Left ventricle myocardium inferior (tissue), 1 donor: ENCODE results near the gene ANKS1B. TPM values are rescaled to one million over a fixed set of nuclear protein-coding genes. Genes with fewer than 3 reads are reported as not detected.

Experiments used
- DNase-seq: peaks from one replicate; pipeline ENCODE4 v3.0.0-alpha.2; 2020
- H3K27ac ChIP-seq: fragments of 200-600 bp; replicated peaks from 2 replicates; pipeline ENCODE4 v1.8.0; 2021
- H3K27me3 ChIP-seq: fragments of 200-600 bp; 2 replicates; pipeline ENCODE4 v1.8.0; 2021; ENCODE audit warnings: low read depth
- H3K36me3 ChIP-seq: fragments of 200-600 bp; 2 replicates; pipeline ENCODE4 v1.8.0; 2021
- H3K4me1 ChIP-seq: fragments of 200-600 bp; 2 replicates; pipeline ENCODE4 v1.8.0; 2021
- H3K4me3 ChIP-seq: fragments of 200-600 bp; 2 replicates; pipeline ENCODE4 v1.8.0; 2021; ENCODE audit warnings: mild to moderate bottlenecking, moderate library complexity
- H3K9me3 ChIP-seq: fragments of 200-600 bp; replicated peaks from 2 replicates; pipeline ENCODE4 v1.8.0; 2021
- intact Hi-C: fragments of 100-400 bp; cut with micrococcal nuclease; formaldehyde crosslinking; loops from one replicate; pipeline ENCODE4 v1.11.0; 2022
- total RNA-seq: library from RNA; stranded (reverse); fragmentation: NEBNext Ultra II Directional; extraction: Animal tissue kit (Norgen Biotek cat#: 25700); gene quantifications from one replicate; pipeline ENCODE4 v1.2.1, GENCODE V29; 2021
- TF ChIP-seq, protein P1 (sequence below): fragments of 200-600 bp; IDR thresholded peaks from 2 replicates; pipeline ENCODE4 v1.8.0; 2021; ENCODE audit warnings: antibody characterized with exemption, mild to moderate bottlenecking, borderline replicate concordance
- donor health status: DM: no; HTN: yes; CAD: no; lungs with severe emphysema.

Gene ANKS1B
- total RNA-seq, 1 donor from 2014 or later = 1.6 TPM

DNA sequence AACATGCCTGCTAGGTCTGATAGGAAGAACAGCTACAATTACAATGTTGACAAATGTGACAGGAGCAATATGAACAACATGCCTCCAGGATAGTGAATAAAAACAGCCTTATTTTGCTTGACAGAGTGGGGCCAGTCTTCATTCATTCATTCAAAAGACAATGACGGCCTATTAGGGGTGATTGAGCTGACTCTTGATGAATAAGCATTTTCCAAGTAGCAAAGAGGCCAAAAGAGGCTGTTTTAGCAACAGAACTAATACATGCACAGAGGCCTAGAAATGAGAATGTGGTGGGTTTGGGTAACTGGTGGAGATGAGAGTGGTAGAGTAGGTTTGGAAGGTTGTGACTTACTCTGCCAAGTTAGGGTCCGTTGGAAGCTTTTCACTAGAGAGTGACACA, 1201.3 kb downstream of the ANKS1B start:
- H3K9me3 ChIP-seq = no peaks in the 10 kb centered on the region
- TF ChIP-seq, protein P1, sequence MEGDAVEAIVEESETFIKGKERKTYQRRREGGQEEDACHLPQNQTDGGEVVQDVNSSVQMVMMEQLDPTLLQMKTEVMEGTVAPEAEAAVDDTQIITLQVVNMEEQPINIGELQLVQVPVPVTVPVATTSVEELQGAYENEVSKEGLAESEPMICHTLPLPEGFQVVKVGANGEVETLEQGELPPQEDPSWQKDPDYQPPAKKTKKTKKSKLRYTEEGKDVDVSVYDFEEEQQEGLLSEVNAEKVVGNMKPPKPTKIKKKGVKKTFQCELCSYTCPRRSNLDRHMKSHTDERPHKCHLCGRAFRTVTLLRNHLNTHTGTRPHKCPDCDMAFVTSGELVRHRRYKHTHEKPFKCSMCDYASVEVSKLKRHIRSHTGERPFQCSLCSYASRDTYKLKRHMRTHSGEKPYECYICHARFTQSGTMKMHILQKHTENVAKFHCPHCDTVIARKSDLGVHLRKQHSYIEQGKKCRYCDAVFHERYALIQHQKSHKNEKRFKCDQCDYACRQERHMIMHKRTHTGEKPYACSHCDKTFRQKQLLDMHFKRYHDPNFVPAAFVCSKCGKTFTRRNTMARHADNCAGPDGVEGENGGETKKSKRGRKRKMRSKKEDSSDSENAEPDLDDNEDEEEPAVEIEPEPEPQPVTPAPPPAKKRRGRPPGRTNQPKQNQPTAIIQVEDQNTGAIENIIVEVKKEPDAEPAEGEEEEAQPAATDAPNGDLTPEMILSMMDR = no peak
- H3K36me3 ChIP-seq = no peaks in the 10 kb centered on the region
- peaks cover 54% of the 10 kb centered on the region for H3K27me3 ChIP-seq
- intact Hi-C loops = no loop called here
- no peaks in the 10 kb centered on the region for H3K4me1 ChIP-seq
- H3K27ac ChIP-seq = no peak overlapping the region
- H3K4me3 ChIP-seq = no peak overlapping the region
- DNase-seq = no peak

DNA sequence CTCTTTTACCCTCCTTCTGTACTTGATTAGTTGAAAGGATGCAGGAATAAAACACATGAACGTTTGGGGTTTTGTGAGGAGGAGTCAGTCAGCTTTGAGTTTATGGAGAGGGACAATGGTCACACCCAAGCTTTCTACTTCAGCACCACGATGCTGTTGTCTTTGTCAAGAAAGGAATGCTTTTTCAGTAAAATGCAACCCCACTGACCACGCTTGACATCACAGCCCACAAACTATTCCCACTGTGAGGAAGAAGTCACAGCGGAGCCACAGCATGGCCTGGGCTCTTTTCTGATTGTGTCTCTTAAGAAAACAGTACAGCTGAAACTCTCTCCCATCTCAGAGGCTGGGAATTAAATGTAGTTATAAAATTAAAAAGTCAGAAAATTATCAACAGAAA, 1204.5 kb downstream of the ANKS1B start:
- TF ChIP-seq, protein P1 = no peak
- no peak for DNase-seq
- intact Hi-C loops = no loop called here
- Histone ChIP-seq H3K9me3 (no peaks in the 10 kb centered on the region), H3K4me3 (no peak overlapping the region), H3K27ac (no peak overlapping the region), H3K4me1 (no peaks in the 10 kb centered on the region), H3K27me3 (peaks cover 43% of the 10 kb centered on the region), H3K36me3 (no peaks in the 10 kb centered on the region)

GRCh38 chr12:98772818-98773217, 1211.9 kb downstream of the ANKS1B start:
- Histone ChIP-seq H3K4me1 (no peaks in the 10 kb centered on the region), H3K27ac (no peak overlapping the region), H3K36me3 (no peaks in the 10 kb centered on the region), H3K27me3 (peaks cover 3% of the 10 kb centered on the region), H3K4me3 (no peak overlapping the region), H3K9me3 (no peaks in the 10 kb centered on the region)
- intact Hi-C loops = no loop called here
- DNase-seq = no peak
- TF ChIP-seq, protein P1 = no peak

GRCh38 chr12:98771811-98772752, 1212.7 kb downstream of the ANKS1B start:
- Histone ChIP-seq H3K9me3 (no peaks in the 10 kb centered on the region), H3K27ac (no peak overlapping the region), H3K27me3 (peaks cover under 1% of the 10 kb centered on the region), H3K4me1 (no peaks in the 10 kb centered on the region), H3K4me3 (no peak overlapping the region), H3K36me3 (no peaks in the 10 kb centered on the region)
- intact Hi-C loops = no loop called here
- DNase-seq = no peak
- TF ChIP-seq, protein P1 = no peak

DNA sequence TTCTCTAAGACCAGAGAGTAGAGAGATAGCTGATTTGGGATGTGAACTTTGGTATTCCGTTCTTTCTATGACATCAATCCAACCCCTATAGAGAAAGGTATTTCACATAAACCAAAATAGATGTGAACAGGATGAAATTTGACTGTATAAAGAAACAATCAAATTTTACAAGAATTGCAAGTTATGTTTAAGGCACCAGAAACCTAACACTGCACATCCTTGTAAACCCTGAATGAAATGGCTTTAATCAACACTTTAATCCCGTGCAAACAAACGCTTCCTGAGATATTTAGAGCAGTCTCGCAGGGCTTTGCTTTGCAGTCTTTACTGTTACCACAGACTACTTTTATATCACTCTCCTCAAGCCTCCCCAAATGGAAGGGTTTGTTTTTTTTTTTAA, 1214.5 kb downstream of the ANKS1B start:
- Histone ChIP-seq H3K27ac (no peak overlapping the region), H3K4me3 (no peak overlapping the region), H3K4me1 (no peaks in the 10 kb centered on the region), H3K27me3 (peaks cover 9% of the 10 kb centered on the region), H3K36me3 (no peaks in the 10 kb centered on the region), H3K9me3 (no peaks in the 10 kb centered on the region)
- TF ChIP-seq, protein P1 = no peak
- DNase-seq = no peak
- intact Hi-C loops = no loop called here
